Stimulated activated CD4-positive, alpha-beta T cell treated with anti-CD3 and anti-CD28 coated beads, Interleukin-1b, Interleukin-23, amount 100 ng/mL, for 48 hours (primary cell): Measurements from ENCODE around the gene ZFAND4.
"Not testable (repeated sequence)": the region's sequence is repeated elsewhere in the genome, so short reads cannot be mapped to it uniquely, and the experiment has no call there.

Experiments
- DNase-seq: peaks from one replicate; pipeline ENCODE4 v3.0.0-alpha.2; 2020

Gene ZFAND4

DNA sequence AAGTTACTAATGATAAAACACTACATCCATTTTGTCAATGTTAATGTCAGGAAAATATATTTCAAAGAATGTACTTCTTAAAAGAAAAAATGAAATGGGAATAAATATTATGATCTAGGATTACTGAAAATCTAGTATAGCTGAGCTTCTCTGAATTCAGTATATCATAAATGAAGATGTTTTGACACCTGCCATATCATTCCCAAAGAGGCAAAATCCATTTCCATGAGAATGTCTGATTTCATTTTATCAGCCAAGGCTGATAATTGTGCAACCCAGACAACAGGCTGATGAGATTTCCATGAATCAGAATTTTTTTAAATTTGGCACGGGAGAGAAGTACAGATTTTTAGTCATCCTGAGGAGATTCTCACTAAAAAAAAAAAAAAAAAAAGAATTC is 32.5 kb downstream of the ZFAND4 start:
- no peak for DNase-seq

DNA sequence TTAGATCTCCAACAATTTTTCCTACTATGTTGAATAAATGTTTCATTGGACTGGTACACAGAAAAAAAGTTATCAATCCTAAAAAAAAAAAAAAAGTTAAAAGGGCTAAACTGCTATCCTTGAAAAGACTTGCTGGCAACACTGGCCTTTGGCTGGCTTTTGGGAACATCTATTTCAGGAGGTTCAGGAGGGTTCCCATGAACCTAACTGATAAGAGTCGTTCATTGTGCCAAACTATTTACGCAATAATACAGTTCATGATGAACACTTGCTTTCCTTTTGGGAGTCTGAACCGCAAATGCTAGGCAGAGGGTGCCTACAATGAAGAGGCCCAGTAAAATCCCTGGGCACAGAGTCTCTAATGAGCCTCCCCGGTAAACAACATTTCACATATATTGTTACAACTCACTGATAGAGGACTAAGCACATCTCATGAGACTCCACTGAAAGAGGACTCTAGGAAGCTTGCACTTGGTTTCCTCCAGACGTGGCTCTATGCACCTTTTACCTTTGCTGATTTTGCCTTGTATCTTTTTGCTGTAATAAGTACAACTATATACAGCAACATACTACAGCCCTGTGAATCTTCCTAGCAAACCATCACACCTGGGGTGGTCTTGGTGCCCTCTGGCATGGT is 45.0 kb downstream of the ZFAND4 start:
- DNase-seq: no peak

DNA sequence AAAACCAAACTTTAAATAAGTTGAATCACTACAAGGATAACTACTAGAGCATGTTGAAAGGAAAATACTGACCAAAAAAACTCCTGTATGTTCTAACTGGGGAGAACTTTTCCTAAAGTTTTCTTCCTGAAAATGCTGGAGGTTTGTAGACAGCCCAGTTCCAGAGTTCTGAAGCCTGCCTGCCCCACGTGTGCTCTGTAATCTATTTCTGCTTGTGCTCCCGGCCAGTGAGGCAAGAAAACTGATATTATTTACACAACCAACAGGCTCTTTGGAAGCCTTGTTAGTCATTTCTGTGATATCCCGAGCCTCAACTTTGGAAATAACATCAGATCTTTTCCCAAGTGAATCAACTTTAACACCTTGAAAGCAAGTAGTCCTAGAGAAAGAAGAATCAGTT is 46.7 kb downstream of the ZFAND4 start:
- DNase-seq: no peak

DNA sequence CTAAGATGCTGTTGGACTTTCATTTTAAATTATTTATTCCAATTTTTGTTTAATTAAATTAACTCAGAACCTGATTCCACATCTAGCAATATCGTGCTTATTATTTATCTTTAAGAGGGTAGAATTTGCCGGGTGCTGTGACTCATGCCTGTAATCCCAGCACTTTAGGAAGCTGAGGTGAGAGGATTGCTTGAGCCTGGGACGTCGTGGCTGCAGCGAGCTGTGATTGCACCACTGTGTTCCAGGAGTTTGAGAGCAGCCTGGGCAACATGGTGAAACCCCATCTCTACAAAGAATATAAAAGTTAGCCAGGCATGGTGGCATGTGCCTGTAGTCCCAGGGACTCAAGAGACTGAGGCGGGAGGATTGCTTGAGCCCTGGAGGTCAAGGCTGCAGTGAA is 47.8 kb downstream of the ZFAND4 start:
- no peak for DNase-seq

DNA sequence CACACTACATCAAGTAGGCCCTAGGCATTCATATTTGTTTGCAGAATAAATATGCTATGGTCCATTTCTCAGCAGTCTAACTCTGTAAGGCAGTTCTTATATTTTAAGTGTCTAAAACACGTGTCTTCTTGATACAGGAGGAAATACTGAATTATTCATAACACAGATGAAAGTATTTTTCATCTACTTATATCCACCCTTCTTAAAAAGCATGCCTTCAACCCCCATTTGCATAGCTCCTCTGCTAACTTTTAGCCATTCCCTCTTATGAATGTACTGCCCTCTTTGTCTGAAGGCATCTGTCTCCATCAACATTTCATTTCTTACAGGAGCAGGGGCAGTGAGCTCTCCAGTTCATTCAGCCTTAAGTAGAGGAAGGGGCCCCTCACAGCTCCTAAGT is 57.7 kb downstream of the ZFAND4 start:
- no peak for DNase-seq

DNA sequence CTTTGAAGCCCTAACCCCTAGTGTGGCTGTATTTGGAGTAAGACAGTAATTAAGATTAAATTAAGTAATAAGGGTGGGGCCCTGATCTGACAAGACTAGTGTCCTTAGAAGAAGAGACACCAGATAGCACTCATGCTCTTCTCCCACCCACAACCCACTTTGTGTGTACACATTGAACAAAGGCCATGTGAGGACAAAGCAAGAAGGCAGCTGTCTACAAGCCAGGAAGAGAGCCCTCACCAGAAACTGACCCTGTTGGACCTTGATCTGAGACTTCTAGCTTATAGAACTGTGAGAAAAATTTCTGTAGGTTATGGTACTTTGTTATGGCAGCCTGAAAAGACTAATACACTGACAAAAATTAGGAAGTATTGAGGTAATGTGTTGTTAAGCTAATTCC is 59.8 kb downstream of the ZFAND4 start:
- DNase-seq: no peak

DNA sequence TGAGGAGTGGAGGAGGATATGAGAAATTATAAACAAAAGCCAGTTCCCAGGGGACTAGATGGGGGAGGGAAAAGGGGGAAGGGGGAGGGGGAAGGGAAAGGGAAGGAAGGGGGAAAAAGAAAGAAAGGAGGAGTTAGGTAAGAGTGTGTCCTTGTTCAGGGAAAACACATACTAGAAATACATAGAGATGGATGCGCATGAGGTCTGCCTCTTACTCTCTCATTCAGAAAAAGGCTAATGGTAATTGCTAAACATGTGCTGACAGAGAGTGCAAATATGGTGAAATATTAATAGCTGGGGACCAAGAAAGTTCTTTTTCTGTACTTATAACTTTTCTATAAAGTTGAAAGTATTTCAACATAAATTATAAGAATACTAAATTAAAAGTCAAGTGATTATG is 64.5 kb downstream of the ZFAND4 start:
- DNase-seq: no peak

DNA sequence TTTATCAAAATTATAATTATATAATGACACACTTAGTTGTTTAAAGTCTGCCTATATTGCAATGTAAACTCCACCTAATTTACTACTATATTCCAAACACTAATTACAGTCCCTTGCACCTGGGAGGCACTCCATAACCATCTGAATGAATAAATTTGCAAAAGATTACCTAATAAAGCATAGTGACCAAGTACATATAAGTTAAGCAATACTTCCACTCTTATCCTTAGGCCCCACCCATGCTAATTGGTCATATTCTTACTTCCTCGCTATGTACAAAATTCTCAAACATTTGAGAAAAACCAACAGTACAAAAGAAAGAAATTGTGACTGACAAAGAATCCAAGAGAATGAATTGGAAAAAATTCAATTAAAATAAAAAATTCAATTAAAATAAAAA is 65.3 kb downstream of the ZFAND4 start:
- no peak for DNase-seq

DNA sequence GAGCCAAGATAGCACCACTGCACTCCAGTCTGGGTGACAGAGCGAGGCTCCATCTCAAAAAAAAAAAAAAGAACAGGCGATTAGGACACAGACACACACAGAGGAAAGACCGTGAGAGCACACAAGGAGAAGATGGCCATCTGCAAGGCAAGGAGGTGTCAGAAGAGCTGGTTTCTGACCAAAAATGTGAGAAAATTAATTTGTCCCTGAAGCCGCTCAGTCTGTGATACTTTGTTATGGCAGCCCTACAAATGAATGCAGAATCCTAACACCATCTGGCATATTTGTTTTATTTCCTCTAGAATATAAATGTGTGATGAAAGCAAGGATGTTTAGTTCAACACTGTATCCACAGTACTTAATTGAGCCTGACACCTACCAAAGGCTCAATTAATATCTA is 69.7 kb downstream of the ZFAND4 start:
- no peak for DNase-seq

DNA sequence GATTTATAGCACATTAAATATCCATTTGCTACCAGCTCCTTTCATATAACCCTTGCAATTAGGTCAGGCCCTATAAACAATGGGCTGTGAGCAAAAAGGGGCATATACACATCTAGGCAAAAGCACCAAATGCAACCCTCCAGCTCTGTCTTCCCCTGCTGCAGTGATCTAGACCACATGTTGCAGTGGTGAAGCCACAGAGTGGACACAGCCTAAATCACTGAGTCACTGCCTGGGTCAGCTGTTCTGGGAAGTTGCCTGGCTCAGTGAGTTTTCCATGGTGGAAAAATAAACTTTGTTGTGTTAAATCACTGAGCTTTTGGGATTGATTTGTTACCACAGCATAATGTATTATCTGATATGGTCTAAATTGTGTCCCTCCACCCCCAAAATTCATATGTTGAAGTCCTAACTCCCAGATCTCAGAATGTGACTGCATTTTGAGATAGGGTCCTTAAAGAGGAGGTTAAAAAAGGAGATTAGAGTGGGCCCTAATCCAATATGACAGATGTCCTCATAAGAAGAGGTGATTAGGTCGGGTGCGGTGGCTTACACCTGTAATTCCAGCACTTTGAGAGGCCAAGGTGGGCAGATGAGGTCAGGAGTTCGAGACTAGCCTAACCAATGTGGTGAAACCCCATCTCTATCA is 70.4 kb downstream of the ZFAND4 start:
- DNase-seq: no peak

DNA sequence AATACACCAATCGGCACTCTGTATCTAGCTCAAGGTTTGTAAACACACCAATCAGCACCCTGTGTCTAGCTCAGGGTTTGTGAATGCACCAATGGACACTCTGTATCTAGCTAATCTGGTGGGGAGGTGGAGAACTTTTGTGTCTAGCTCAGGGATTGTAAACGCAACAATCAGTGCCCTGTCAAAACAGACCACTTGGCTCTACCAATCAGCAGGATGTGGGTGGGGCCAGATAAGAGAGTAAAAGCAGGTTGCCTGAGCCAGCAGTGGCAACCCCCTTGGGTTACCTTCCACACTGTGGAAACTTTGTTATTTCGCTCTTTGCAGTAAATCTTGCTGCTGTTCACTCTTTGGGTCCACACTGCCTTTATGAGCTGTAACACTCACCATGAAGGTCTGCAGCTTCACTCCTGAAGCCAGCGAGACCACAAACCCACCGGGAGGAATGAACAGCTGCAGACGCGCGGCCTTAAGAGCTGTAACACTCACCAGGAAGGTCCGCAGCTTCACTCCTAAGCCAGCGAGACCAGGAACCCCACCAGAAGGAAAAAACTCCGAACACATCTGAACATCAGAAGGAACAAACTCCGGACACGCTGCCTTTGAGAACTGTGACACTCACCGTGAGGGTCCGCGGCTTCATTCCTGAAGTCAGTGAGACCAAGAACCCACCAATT is 71.2 kb downstream of the ZFAND4 start:
- not testable (repeated sequence) for DNase-seq

DNA sequence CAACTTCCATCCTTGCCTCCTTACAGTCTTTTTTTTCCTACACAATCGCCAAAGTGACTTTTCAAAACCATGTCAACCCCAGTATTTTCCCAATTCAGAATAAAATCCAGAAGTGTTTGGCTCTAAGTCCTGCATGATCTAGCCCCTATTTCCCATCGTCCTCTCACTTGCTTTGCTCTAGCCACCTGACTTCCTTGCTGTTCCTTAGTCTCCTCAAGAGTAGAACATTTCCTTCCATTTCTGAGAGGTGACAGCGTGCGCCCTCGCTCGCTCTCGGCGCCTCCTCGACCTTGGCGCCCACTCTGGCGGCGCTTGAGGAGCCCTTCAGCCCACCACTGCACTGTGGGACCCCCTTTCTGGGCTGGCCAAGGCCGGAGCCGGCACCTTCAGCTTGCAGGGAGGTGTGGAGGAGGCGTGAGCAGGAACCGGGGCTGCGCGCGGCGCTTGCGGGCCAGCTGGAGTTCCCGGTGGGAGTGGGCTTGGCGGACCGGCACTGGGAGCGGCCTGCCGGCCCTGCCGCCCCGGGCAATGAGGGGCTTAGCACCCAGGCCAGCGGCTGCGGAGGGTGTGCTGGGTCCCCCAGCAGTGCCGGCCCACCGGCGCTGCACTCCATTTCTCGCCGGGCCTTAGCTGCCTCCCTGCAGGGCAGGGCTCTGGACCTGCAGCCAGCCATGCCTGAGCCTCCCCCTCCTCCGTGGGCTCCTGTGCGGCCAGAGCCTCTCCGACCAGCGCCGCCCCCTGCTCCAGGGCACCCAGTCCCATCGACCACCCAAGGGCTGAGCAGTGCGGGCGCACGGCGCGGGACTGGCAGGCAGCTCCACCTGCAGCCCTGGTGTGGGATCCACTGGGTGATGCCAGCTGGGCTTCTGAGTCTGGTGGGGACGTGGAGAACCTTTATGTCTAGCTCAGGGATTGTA is 72.0 kb downstream of the ZFAND4 start:
- DNase-seq: not testable (repeated sequence)

DNA sequence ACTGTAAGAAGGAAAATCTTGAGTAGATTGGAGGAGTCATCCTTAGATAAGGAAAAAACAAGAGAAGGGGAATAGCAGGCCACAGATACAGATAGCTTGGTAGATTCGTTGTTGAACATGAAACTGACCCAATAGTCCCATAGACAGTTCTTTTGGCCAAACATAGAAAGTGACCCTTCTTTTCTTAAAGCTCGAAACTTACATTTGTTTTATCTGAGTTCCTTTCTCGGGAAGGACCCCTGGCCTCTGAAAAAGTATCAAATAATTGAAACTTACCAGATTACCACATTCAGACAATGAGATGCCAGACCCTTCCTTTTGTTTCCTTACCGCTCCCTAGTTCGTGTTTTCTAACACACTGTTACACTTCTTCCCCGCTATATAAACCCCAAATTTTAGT is 72.9 kb downstream of the ZFAND4 start:
- DNase-seq: no peak

DNA sequence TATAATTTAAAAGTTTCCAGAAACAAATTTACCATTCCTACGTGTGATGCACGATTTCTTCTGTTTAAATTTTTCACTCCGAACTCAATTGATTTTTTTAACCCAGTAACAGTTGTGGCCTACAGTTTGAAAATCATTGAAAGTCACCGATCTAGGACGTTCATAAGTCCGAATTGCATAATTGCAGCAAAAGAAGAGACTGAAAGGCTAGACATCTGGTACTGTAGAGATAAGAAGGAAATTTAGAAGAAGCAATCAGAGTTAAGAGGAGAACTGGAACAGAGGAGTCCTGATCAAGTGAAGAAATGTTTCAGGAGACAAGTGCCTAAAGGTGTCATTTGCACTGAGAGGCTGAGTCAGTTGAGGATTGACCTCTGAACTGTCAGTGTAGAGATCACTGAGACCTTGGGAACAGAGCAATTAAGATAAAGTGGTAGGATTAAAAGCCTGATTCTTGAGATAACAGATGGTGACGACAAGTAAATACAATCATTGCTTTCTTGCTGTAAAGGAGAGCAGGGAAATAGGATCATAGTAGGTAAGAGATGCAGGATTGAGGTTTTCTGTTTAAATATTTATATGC is 73.5 kb downstream of the ZFAND4 start:
- DNase-seq: no peak

DNA sequence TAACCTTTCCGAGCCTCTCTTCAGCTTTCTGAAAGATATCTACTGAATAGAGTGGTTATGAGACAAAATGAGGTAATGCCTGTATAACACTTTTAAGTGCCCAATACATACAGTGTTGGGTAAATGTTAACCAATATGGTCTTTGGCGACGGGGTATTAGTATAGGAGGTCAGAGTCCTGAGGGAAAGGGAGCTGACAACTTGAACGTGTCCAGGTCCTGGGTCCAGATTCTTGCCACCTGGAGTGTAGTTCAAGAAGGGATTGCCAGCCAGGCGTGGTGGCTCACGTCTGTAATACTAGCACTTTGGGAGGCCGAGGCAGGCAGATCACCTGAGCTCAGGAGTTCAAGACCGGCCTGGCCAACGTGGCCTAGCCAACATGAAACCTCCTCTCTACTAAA is 76.0 kb downstream of the ZFAND4 start:
- DNase-seq: no peak

DNA sequence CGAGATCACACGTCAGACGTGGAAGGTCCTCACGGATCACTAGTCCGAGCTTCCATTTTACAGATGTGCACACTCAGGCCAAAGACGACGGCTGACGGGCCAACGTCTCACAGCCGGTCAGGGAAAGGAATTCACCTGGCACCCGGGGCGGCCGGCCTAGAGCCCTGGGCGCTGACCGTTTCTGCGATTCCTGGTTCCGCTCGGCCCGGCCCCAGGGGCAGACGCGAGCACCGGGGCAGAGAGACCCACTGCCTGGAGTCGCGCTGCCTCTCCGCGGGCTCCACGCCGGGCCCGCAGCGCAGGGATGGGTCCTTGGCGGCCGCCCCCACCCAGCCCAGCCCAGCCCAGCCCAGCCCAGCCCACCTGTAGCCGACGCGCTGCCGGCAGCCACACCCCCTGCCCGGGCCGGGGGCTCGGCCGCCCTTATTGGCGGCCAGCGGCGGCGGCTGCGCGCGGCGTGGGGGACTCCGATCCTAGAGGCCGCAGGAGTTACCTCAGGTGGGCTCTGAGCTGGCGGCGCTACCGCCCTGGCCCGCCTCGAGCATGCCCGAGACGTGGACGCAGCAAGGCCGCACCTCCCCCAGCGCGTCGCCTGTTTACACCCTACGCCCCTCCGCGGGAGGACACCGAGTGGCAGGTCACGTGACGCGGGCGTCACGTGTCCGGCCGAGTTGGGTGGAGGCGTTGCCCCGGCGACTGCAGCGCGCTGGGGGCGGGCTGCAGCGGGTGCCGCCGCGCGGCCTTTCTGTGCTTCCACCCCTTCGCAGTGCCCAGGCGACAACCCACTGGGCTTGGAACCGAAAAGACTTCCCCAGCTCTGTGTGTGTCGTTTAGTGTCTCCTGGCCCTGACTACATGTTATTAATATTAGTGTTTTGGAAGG is 78.1 kb downstream of the ZFAND4 start:
- peak; percentile 88 for DNase-seq

DNA sequence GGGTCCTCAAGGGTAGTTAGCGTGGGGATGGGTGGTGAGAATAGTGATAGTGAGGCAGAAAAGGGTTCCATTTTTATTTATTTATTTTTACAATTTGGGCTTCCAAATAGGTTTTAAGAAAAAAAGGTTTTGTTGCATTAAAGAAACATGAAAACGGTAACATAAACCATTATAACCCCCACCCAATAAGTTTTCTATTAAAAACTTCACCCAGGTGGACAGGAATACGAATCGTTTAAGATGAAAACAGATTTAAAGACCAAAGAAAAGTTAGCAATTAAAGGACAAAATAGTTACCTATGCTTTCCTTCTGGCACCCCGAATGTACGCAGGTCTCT is 78.7 kb downstream of the ZFAND4 start:
- DNase-seq: no peak

DNA sequence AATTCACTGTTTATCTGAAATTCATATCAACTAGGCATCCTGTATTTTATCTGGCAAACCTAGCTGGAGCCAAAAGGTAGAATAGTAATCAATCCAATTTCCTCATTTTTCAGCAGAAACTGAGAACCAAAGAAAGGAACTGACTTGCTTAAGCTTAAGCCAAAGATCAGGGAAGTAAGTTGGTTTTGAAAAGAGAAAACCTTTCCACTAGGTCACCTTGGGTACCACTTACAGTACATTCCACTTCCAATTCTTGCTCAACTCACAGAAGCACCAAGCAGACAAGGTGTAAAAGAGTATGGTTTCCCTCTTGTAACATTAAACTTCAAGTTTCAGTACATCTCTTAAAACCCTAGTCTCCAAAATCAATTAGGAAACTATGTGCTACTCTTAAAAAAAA is 79.6 kb downstream of the ZFAND4 start:
- no peak for DNase-seq

DNA sequence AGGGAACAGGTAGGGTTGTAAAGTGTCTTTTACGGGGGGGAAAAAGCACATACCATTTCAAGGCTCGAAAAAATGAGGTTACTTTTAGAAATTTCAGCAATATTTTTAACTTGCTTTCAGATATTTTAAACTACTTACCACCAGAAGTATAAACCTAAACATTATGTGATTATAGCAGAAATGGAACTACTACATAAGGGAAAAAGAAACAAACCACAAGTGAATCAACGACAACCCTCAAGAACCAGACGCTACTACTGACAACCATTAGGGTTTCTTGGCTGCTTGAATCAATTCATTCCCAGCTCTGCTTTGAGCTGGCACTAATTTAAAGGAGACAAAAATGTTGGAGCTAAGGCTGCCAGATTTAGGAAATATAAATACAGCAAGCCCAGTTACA is 80.1 kb downstream of the ZFAND4 start:
- DNase-seq: no peak

DNA sequence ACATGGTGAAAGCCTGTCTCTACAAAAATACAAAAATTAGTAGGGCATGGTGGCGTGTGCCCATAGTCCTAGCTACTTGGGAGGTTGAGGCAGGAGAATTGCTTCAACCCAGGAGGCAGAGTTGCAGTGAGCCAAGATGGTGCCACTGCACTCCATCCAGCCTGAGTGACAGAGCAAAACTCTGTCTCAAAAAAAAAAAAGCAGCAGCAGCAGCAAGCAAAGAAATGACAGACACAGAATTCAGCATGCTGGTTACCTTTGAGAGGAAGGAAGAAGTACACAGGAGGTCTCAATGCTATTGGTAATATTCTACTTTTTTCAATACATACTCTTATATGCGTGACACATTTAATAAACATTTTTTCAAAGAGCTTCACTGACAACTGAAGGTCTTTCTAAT is 81.3 kb downstream of the ZFAND4 start:
- DNase-seq: no peak

DNA sequence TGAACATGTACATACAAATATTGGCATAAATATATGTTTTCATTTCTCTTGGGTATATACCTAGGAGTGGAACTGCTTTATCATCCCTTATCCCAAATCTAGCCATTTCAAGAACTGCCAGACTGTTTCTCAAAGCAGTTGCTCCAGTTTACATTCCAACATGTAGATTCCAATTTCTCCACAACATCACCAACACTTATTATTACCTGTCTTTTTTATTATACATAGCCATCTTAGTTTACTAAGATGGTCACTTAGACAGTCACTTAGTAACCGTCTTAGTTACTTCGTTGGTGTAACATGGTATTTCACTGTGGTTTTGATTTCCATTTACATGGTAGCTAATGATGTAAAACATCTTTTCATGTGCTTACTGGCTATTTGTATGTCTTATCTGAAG is 82.7 kb downstream of the ZFAND4 start:
- DNase-seq: no peak

DNA sequence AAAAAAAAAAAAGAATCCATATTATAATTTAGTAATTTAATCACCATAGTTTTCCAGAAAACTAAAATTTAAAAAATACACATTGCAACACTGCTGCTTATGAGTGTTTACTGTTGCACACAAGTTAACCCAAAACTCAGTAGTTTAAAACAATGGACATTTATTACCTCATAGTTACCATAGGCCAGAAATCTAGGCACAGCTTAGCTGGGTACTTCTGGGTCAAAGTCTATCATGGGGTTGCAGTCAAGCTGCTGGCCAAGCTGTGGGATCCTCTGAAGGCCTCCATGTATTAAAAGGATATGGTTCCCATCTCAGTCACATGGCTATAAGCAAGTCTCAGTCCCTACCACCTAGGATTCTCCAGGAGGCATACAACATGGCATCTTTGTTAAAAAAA is 83.6 kb downstream of the ZFAND4 start:
- DNase-seq: no peak
